IMR-90 (cell line): Measurements from ENCODE around the gene CEBPA. TPM values are rescaled to one million over a fixed set of nuclear protein-coding genes. Genes with fewer than 3 reads are reported as not detected.

Source experiments
- ATAC-seq: fragments of 200-7000 bp; cut with Tn5 transposase; 2 replicates; pipeline ENCODE4 v1.9.1; 2020; ENCODE audit warnings: low read depth, mild to moderate bottlenecking, moderate library complexity
- BruUV-seq: library from RNA; stranded (reverse); fragments of 400-500 nt; replicated peaks from 2 replicates; lab custom pipeline; 2021; lab: Mats Ljungman, UMichigan
- CTCF ChIA-PET: fragments of 300-600 bp; formaldehyde crosslinking; extraction: SDS; loops from one replicate; lab custom pipeline; 2021; ENCODE audit warnings: antibody characterized with exemption; lab: Yijun Ruan, JAX
- POLR2A ChIA-PET: fragments of 300-600 bp; sonication (Branson Sonifier 250); formaldehyde crosslinking; loops from one replicate; lab custom pipeline; 2022; ENCODE audit warnings: antibody characterized with exemption; ENCODE audit not compliant: unreplicated experiment; lab: Charles Lee
- DNase-seq: peaks from one replicate; pipeline ENCODE4 v3.0.0; 2013
- H2AFZ ChIP-seq: replicated peaks from 2 replicates; pipeline ENCODE3; 2013; ENCODE audit warnings: low read length, mild to moderate bottlenecking; ENCODE audit not compliant: poor library complexity
- H2AK5ac ChIP-seq: 2 replicates; pipeline ENCODE4 v1.6.1; 2013; ENCODE audit warnings: low read depth, low read length, inconsistent platforms
- H2AK9ac ChIP-seq: replicated peaks from 2 replicates; pipeline ENCODE3; 2013; ENCODE audit warnings: mild to moderate bottlenecking, low read depth, low read length, moderate library complexity; ENCODE audit not compliant: poor library complexity
- H2BK120ac ChIP-seq: 2 replicates; pipeline ENCODE4 v1.6.1; 2013; ENCODE audit warnings: low read depth, low read length, inconsistent platforms
- H2BK15ac ChIP-seq: 3 replicates; pipeline ENCODE4 v1.6.1; 2013; ENCODE audit warnings: low read depth, low read length, inconsistent platforms
- H2BK20ac ChIP-seq: 2 replicates; pipeline ENCODE4 v1.6.1; 2013; ENCODE audit warnings: low read depth, mild to moderate bottlenecking, inconsistent platforms, low read length, moderate library complexity
- H2BK5ac ChIP-seq: 2 replicates; pipeline ENCODE4 v1.6.1; 2013; ENCODE audit warnings: mild to moderate bottlenecking, low read depth, low read length, inconsistent platforms; ENCODE audit not compliant: poor library complexity, severe bottlenecking
- H3K14ac ChIP-seq: replicated peaks from 2 replicates; pipeline ENCODE4 v1.6.1; 2013; ENCODE audit warnings: low read depth, low read length, inconsistent platforms
- H3K18ac ChIP-seq: 2 replicates; pipeline ENCODE4 v1.6.1; 2013; ENCODE audit warnings: low read depth, low read length, control low read depth
- H3K23ac ChIP-seq: 2 replicates; pipeline ENCODE4 v1.6.1; 2013; ENCODE audit warnings: low read depth, low read length, inconsistent platforms
- H3K27ac ChIP-seq: 2 replicates; pipeline ENCODE4 v1.5.1; 2013; ENCODE audit warnings: mild to moderate bottlenecking, control low read depth, low read length; ENCODE audit not compliant: insufficient read depth
- H3K27me3 ChIP-seq: 2 replicates; pipeline ENCODE4 v1.6.1; 2013; ENCODE audit warnings: low read length; ENCODE audit not compliant: control insufficient read depth, insufficient read depth
- H3K36me3 ChIP-seq: 2 replicates; pipeline ENCODE4 v1.6.1; 2013; ENCODE audit warnings: low read length, mixed read lengths; ENCODE audit not compliant: control insufficient read depth, insufficient read depth
- H3K4ac ChIP-seq: 2 replicates; pipeline ENCODE4 v1.6.1; 2013; ENCODE audit warnings: low read depth, low read length, inconsistent platforms
- H3K4me1 ChIP-seq: 2 replicates; pipeline ENCODE4 v1.6.1; 2013; ENCODE audit warnings: low read length, mixed read lengths; ENCODE audit not compliant: control insufficient read depth, insufficient read depth
- H3K4me2 ChIP-seq: 2 replicates; pipeline ENCODE4 v1.6.1; 2013; ENCODE audit warnings: low read depth, mild to moderate bottlenecking, control low read depth, low read length, moderate library complexity
- H3K4me3 ChIP-seq: 2 replicates; pipeline ENCODE4 v1.5.1; 2013; ENCODE audit warnings: low read depth, mild to moderate bottlenecking, control low read depth, low read length, moderate library complexity; ENCODE audit not compliant: insufficient read depth
- H3K56ac ChIP-seq: 2 replicates; pipeline ENCODE4 v1.6.1; 2013; ENCODE audit warnings: low read length, inconsistent platforms; ENCODE audit not compliant: insufficient read depth; ENCODE audit errors: extremely low read depth
- H3K79me1 ChIP-seq, 2 experiments: 2 replicates each; pipeline ENCODE4 v1.6.1; 2013; ENCODE audit warnings: low read length in 2 of 2, inconsistent platforms in 1 of 2, low read depth in 1 of 2
- H3K9ac ChIP-seq: 2 replicates; pipeline ENCODE4 v1.6.1; 2013; ENCODE audit warnings: low read depth, low read length, control low read depth
- H3K9me1 ChIP-seq: 2 replicates; pipeline ENCODE4 v1.6.1; 2013; ENCODE audit warnings: low read length, inconsistent platforms; ENCODE audit not compliant: insufficient read depth
- H3K9me3 ChIP-seq: 2 replicates; pipeline ENCODE4 v1.6.1; 2013; ENCODE audit warnings: low read length; ENCODE audit not compliant: control insufficient read depth, insufficient read depth
- H4K20me1 ChIP-seq: 2 replicates; pipeline ENCODE4 v1.6.1; 2013; ENCODE audit warnings: low read length, inconsistent platforms; ENCODE audit not compliant: insufficient read depth
- H4K5ac ChIP-seq: 2 replicates; pipeline ENCODE4 v1.6.1; 2013; ENCODE audit warnings: mild to moderate bottlenecking, low read depth, low read length, control low read depth
- H4K8ac ChIP-seq, 2 experiments: 2 replicates each; pipeline ENCODE4 v1.6.1; 2013; ENCODE audit warnings: low read depth in 2 of 2, low read length in 2 of 2, control low read depth in 1 of 2, inconsistent platforms in 1 of 2
- H4K91ac ChIP-seq: 2 replicates; pipeline ENCODE4 v1.6.1; 2013; ENCODE audit warnings: low read depth, low read length, inconsistent platforms; ENCODE audit not compliant: insufficient read depth
- RCOR1 ChIP-seq: IDR thresholded peaks from 2 replicates; pipeline ENCODE4 v1.6.1; 2012; ENCODE audit warnings: mild to moderate bottlenecking, low read length, improper control_type of control experiment; ENCODE audit not compliant: insufficient replicate concordance
- USF2 ChIP-seq: fragments of 150-350 bp; IDR thresholded peaks from 2 replicates; pipeline ENCODE4 v1.6.1; 2017; ENCODE audit warnings: mild to moderate bottlenecking, antibody characterized with exemption, low read length, low read depth
- WGBS, 2 experiments: methylation state at CpG; one replicate each; pipeline versions ENCODE4 v1.1.5 to v1.1.7; 2013; ENCODE audit warnings: missing lambda C conversion rate in 2 of 2; ENCODE audit not compliant: insufficient read length in 1 of 2; ENCODE audit errors: extremely low coverage in 2 of 2; 5-methylcytosine and 5-hydroxymethylcytosine counted together
- dilution Hi-C: fragments of 300-500 bp; cut with HindIII; formaldehyde crosslinking; loops from one replicate; pipeline ENCODE4 v1.14.3; 2018; ENCODE audit warnings: low sequenced_read_pairs; ENCODE audit not compliant: unreplicated experiment
- in situ Hi-C: fragments of 300-500 bp; cut with MboI; formaldehyde crosslinking; loops from 3 replicates; pipeline ENCODE4 v1.14.3; 2019; ENCODE audit warnings: low sequenced_read_pairs, inconsistent platforms, mixed read lengths
- intact Hi-C: fragments of 100-400 bp; cut with micrococcal nuclease; formaldehyde crosslinking; loops from 2 replicates; pipeline ENCODE4 v1.10.0; 2022
- polyA plus RNA-seq, 3 experiments: library from polyadenylated mRNA; depleted of rRNA; stranded (reverse); fragments of >200 nt; gene quantifications; 2 replicates each; pipeline ENCODE4 v1.2.3, GENCODE V29; 2012; ENCODE audit warnings: low replicate concordance in 1 of 3
- total RNA-seq: library from RNA; depleted of rRNA; stranded (reverse); fragments of >200 nt; gene quantifications from 2 replicates; pipeline ENCODE4 v1.2.3, GENCODE V29; 2012

Gene CEBPA
- total and polyA plus RNA-seq, 2 of the 4 experiments (the other 2 are of a cell fraction), result under 0.01 to 0.09 TPM

DNA sequence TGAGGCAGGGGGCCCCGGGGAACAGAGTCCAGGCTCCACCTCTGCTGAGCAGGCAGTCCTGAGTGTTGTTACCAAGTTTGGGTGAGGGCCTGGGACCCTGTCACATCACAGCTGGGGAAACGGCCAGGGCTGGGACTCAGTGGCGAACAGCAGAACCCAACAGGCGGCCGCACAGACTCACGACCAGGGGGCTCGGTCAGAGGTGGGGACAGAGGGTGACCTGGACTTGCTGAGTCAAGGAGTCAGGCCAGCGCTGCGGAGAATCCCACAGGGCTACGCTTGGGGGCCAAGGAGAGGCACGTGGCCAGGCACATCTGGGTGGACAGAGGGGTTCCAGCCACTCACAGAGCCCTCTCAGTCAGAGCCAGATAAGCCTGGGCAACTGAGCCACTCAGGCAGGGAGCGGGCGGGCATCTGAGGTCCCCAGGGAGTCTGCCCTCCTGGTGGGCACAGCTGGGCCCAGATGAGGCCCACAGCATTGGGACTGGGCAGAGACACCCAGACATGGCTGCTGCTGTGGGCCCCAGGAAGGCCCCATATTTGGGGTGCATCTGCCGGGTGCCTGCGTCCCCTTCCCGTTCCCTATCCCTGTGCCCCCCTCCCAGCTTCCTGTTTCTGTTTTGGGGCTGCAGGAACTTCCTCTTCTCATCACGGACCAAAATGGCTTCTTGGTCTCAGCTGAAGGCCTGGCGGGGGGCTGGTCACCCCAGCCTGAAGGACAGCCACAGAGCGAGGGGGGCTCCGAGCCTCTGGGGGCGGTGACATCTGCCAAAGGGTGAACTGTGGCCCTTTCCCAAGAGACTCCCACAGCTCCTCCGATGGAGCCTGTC, 34.0 kb downstream of the CEBPA start:
- Histone ChIP-seq H3K9me3 (no peaks in the 10 kb centered on the region), H3K23ac (no peak overlapping the region), H3K9ac (no peak overlapping the region), H3K79me1 (no peaks in the 10 kb centered on the region), H3K4me1 (no peaks in the 10 kb centered on the region), H2AK9ac (no peak overlapping the region), H2BK20ac (no peak overlapping the region), H4K8ac (no peak overlapping the region), H2AFZ (no peak overlapping the region), H3K56ac (no peak overlapping the region), H2BK120ac (no peak overlapping the region), H4K91ac (no peak overlapping the region), H3K4me2 (no peak overlapping the region), H3K4me3 (no peak overlapping the region), H2BK15ac (no peak overlapping the region), H3K9me1 (no peaks in the 10 kb centered on the region), H3K4ac (no peak overlapping the region), H3K14ac (no peak overlapping the region), H2BK5ac (no peak overlapping the region), H3K27me3 (peaks cover 16% of the 10 kb centered on the region; the same call in 1 of the 2 replicates), H2AK5ac (no peak overlapping the region), H4K5ac (no peak overlapping the region), H3K36me3 (no peaks in the 10 kb centered on the region), H4K20me1 (no peaks in the 10 kb centered on the region), H3K27ac (no peak overlapping the region), H3K18ac (no peak overlapping the region)
- dilution Hi-C loops (no loop called here), intact Hi-C loops (no loop called here), in situ Hi-C loops (no loop called here)
- TF ChIP-seq USF2 (no peak), RCOR1 (no peak)
- ATAC-seq, result no peak
- ChIA-PET CTCF (no interaction called here), POLR2A (no interaction called here)
- no peak for DNase-seq
- WGBS, 2 experiments, result 51% methylated on average over 6 of the region's 22 CpGs; no CpG with 5 or more reads in 1 of the 2 experiments
- BruUV-seq, result no TSS peak
